AML-193 (cell line): ENCODE results near the gene CFAP157.

ENCODE experiments used
- DNase-seq, 2 experiments: peaks; one replicate each; lab custom pipeline; 2025; lab: John Stamatoyannopoulos, UW

Gene CFAP157

DNA sequence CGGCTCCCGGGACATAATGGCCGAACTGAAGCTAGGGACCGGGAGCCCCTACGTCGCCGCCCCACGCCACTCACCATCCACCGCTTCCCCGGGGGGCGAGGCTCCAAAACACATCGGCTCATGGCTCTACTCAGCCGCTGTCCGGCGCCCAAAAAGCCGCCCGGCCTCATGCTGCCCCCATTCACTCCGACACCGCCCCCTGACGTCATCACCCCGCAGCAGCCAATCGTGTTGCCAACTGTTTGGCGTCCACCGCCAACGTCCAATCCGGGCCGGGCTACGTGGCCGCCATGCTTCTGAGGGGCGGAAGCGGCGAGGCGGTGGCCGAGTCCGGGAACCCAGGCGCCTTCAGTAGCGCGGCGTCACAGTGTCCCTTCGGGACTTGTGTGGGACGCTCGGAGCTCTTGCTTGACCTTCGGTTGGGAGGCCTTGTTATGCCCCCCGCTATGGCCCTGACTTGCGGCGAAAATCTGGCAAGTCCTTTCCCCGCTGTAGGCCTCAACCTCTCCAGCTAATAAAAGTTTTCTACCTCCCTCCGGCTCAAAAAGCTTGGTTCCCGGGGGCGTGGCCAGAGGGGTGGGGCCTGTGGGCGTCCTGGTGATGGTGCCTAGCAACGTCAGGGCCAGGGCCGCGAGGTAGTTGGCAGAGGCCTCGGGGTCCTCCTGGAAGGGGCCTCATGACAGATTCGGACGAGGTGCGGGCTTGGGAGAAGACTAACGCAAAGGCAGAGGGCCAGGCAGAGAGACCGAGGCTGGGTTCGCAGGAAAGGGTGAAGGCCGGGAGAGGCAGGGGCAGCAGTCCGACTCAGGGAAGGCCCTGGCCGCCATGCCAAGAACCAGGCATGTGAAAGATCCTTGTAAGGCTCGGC, 8.9 kb downstream of the CFAP157 start, which contains the start of the genes PTRH1 and TTC16:
TSS of gene PTRH1 (minus strand) at position 194 of the 868 bp plus-strand sequence. CDS start at position 170, 24 bp downstream.
TSS of gene TTC16 (plus strand) at position 610 of the 868 bp plus-strand sequence. CDS start at position 677, 67 bp downstream.
- DNase-seq = peak; percentile 85 to 89

DNA sequence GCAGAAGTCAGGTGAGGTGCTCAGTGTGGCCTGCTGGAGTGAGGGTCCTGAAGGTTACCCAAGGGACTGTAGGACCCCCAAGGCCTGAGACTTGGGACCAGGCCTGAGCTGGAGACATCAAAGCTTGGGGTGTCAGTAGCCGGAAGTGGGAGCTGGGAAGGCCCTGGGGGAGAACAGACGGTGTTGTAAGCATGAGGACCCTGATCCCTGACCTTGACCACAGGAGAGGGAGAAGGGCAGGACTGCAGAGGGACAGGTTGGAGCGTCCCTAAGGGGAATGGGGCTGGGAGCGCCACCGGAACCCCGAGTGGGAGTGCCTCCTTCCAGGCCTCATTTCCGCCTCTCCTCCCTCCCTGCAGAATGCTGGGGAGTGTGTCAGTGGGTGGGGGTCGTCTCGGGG, 9.6 kb downstream of the CFAP157 start:
- no peak for DNase-seq

DNA sequence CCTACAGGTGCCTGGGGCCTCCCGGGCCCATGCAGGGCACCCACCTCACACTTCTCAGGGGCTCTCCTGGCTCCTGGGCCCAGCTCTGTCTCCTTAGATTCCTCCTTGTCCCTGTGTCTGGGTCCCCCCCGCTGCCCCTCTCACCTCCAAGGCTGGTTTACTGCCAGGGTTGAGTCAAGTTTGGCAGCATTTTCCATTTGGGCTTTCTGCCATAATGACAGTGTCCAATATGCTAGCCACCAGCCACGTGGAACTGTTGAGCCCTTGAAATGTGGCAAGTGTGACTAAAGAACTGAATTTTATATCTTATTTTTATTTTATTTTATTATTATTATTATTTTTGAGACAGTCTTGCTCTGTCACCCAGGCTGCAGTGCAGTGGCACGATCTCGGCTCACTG, 11.0 kb downstream of the CFAP157 start:
- no peak for DNase-seq

DNA sequence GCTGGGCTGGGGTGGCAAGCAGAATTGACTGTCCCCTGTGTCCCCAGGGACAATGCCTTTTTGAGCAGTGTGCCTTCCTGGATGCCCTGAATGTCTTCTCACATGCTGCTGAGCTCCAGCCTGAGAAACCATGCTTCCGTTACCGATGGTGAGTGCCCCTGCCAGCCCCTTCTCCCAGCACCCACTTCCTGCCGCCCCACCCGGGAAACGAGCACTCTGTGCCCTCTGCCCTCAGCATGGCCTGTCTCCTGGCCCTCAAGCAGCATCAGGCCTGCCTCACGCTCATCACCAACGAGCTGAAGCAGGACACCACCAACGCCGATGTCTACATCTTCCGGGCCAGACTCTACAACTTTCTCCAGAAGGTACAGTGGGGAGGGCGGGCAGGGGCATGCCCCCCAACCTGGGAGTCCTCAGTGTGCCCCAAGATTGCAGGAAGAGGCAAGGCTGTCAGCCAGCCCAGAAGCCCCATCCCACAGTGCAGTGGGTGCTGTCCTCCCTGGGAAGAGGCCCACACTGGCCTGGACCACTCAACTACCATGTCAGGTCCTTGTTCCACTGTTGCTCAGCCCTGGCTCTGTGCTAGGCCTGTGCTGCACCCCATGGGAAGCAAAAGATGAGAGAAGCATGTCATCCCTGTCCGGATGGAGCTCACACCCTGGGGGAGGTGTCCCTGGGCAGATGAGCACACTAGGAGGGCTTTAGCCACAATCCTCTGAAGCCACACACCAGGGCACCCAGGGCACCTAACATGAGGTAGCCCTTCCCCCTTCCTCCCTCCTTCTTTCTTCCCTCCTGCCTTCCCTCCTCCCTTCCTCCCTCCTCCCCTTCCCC, 13.5 kb downstream of the CFAP157 start:
- no peak for DNase-seq

DNA sequence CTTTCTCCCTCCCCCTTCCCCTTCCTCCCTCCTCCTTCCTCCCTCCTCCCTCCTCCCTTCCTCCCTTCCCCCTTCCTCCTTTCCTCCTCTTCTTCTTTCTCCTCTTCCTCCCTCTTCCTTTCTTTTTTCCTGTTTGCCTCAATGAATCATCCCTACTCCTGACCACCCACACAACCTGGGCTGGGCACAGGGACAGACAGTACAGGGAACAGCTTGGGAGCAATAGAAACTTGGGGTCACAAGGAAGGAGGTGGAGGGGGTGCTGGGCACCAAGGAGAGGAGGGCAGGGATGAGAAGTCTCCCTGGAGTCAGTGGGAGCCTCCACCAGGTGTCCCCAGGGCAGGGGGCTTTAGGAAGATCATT, 14.1 kb downstream of the CFAP157 start:
- no peak for DNase-seq

DNA sequence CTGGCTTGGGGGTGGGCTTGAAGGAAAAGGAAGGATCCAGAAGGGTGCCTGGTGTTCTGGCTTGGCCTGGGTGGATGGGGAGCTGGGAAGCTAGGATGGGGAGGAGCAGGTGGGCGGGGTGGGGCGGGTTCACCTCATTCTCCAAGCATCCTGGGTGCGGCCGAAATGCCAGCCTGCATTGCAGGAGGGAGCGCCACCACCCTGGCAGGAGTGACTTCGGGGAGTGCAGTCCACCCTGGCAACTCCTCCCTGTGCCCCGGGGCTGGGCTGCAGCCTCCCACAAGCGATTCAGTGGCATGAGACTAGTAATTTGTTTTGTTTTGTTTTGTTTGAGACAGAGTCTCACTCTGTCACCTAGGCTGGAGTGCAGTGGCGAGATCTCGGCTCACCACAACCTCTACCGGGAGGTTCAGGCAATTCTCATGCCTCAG, 14.6 kb downstream of the CFAP157 start:
- no peak for DNase-seq

DNA sequence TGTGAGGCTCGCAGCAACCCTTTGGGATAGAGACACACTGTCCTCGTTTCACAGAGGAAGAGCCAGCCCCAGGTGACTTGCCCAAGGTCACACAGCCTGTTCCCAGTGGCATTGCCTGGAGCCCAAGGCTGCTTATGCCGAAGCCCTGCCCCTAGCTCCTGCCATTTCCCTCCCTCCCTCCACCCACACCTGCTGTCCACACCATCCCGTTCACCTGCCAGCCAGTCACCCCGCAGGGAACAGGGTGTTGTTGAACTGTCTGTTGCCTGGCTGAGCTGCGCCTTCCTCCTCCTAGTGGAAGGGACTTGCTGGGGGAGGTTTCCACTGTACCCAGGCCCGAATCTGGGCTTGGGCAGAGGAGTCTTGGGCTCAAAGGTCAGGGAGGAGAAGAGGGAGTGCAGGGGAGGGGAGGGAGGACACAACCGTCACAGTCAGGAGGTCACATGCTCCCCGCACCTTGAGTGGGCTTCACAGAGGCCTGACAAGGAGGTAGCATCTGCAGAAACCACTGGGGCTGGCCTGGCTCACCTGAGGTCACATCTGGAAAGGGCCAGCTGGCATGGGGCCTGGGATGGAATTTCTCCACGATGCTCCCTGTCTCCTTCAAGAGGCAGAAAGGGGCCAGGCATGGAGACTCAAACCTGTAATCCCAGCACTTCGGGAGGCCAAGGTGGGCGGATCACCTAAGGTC, 15.4 kb downstream of the CFAP157 start:
- DNase-seq = no peak

DNA sequence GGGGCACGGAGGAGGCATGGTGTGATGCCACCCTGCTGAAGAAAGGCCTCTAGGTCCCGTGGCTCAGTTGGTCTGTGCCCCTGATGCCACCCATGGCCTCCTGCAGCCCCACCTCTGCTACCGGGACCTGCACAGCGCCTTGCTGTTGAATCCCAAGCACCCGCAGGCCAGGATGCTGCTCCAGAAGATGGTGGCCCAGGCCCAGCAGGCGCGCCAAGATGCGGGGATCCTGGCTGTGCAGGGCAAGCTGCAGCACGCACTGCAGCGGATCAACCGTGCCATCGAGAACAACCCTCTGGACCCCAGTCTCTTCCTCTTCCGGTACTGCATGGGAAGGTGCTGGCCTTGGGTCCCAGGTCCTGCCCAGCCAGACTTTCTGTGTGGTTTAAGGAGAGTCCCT, 16.2 kb downstream of the CFAP157 start:
- no peak for DNase-seq

DNA sequence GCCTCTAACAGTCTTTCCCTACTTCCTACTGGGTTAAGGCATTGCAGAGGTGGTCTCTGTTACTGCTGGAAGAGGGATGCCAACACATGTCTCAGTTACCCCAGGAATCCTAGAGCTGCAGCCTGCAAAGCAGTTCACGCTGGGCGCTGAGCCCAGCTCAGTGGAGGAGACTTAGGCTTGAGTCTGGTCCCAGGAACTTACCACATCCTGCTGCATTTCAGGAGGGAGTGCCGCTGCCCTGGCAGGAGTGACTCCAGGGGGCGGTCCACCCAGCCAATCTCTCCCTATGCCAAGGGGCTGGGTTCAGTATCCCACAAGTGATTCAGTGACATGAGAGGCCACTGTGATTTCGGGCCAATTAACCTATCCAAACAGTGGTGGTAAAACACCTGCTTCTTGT, 16.7 kb downstream of the CFAP157 start:
- no peak for DNase-seq

DNA sequence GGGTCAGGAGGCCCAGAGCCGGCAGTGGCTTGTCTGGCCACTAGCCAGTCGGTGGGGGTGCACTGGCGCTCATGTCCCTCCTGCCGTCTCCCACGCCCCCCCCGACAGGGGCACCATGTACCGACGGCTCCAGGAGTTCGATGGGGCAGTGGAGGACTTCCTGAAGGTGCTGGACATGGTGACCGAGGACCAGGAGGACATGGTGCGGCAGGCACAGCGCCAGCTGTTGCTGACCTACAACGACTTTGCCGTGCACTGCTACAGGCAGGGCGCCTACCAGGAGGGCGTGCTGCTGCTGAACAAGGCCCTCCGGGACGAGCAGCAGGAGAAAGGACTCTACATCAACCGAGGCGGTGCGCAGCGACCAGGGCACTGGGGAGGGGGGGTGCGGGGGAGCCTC, 17.2 kb downstream of the CFAP157 start:
- DNase-seq = no peak

DNA sequence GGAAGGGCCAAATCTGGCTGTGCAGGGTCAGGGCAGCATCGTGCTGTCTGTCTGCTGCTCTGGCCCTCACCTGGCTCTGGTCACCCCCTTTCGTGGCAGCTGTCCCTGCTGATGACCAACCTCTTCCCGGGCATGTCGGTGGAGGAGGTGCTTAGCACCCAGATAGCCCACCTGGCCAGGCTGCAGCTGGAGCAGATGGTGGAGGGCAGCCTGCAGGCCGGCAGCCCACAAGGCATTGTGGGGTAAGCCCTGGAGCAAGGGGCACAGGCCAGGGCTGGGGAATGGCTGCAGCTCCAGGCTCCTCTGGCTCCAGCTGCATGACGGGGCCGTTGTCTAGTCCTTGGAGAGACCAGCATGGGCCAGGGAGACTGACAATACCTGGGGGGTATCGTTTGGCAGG, 20.1 kb downstream of the CFAP157 start:
- DNase-seq = no peak

DNA sequence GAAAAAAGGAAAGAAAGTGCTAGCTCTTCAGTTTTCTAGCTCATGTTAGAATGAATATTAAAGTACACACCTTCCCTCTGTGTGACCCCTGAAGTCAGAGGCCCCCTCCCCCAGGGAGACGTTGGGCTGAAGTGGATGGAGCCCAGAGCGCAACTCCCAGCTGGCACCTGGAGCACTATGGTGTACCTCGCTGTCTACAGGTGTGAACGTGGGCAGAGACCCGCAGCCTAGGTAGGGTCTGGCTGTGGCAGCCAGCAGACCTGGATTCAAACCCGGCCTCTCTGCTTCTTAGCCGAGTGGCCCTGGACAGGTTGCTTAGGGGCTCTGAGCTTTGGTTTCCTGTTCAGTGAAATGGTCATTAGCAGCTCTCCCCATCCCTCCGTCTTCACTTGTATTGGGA, 22.0 kb downstream of the CFAP157 start:
- DNase-seq = no peak

DNA sequence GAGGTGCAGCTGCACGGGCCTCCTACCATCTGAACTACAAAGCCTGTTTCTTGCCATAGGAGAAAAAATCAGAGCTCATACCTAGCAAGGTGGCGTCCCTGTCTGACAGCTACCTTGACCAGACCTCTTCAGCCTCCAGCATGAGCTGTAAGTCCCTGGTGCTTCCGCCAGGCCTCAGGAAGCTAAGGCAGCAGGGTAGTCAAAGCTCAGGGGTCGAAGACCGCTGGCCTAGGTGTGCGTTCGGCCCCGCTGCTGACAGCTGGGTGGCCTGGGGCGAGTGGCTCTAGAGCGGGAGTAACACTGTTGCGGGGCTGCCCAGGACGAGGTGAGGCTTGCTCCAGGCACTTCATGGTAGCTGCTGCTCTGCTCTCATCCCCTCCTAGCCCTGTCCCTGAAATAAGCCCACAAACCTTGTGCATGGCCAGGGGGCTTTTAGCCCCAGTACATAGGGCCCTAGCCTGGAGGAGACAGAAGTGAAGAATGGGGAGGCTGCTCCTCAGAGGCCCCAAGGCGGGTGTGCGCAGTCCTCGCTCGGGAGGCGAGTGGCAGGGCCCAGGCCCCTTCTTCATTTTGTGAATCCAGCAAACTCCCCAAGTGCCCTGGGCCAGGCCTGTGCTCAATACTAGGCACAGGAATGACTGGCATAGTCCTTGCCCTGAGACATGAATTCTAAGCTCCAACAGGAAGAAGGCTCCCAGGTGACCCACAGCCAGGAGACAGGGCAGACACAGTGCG, 22.9 kb downstream of the CFAP157 start:
- no peak for DNase-seq

DNA sequence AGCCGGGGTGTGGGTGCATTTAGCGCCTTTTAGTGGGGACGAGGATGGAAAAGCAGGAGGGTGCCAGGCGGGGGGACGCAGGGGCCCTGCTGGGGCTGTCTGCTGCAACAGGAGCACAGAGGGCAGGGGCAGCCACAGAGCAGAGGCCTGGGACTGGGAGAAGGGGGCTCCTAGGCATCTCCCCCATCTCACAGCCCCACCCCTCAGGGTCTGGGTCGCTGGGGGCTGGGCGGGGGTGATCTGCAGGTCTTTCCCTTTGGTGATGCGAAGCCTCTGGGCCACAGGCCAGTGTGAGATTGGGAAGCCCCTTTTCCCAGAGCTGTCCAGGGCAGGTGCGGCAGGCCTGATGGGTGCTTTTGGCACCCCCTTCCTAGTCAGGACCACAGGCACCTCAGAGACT, 23.5 kb downstream of the CFAP157 start:
- no peak for DNase-seq

DNA sequence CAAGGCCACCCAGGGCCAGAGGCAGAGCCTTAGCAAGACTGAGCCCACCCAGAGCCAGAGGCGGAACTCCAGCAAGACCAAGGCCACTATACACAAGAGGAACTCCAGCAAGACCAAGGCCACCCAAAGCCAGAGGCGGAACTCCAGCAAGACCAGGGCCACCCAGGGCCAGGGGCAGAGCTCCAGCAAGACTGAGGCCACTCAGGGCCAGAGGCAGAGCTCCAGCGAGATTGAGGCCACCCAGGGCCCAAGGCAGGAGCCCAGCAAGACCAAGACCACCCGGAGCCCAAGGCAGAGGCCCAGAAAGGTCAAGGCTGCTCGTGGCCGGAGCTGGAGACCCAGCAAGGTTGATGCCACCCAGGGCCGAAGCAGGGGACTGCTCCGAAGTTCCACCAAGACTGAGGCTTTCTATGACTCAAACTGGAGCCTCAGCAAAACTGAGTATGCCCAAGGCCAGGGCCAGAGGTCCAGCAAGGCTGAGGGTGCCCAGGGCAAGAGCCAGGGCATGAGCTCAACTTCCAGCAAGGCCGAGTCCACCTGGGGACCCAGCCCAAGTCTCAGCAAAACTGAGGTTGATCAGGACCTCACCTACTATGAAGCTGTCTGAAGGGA, 24.1 kb downstream of the CFAP157 start:
- no peak for DNase-seq

DNA sequence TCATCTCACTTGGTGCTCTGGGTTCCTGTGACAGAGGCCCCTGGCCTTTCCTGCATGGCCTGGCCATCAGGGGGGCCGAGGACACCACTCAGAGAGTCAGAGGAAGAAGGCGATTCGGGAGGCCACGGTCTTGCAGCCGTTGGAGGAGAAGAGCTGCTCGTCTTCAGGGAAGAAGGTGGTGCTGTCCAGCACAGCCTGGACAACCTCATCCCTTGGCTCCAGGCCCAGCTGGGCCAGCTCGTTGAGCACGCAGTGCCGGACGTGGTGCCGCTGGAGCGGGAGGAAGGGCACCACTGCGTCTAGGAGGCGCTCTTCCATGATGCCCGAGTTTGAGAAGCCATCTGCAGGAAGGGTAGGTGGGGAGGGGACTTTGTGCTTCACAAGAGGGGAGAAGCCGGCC, 25.1 kb downstream of the CFAP157 start:
- no peak for DNase-seq

DNA sequence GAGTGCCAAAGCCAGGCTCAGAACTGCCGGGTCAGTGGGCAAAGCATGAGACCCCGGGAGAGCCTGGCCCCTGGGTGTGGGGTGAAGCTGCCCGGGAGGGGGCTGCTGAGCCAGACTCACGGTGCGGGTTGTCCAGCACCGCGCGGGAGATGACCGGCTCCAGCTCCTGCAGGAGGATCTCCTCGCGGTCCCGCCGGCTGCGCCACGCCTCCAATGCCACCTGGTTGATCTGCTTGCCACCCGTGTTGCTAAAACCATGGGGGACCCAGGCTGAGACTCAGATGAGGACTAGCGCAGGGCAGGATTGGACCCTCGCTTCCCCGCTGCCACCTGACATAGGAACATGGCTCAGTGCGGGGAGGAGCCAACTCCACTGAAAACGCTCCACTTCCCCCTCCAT, 25.7 kb downstream of the CFAP157 start:
- no peak for DNase-seq

DNA sequence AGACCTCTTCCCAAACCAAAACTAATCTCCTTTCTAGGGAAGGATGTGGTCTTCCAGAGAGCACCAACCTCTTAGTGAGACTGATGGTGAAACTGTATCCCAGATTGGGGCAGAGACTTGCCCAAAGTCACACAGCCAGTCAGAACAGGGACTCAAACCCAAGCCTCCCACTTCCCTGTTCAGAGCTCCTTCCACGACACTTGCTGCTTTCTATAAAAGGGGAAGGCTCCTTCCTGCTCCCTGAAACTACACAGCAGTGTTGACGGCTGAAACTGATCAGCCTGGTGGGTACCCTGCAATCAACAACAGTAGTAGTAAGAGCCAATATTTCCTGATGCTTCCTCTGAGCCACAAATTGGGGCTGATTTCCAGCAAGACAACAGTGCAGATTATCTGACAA, 26.8 kb downstream of the CFAP157 start:
- DNase-seq = no peak

DNA sequence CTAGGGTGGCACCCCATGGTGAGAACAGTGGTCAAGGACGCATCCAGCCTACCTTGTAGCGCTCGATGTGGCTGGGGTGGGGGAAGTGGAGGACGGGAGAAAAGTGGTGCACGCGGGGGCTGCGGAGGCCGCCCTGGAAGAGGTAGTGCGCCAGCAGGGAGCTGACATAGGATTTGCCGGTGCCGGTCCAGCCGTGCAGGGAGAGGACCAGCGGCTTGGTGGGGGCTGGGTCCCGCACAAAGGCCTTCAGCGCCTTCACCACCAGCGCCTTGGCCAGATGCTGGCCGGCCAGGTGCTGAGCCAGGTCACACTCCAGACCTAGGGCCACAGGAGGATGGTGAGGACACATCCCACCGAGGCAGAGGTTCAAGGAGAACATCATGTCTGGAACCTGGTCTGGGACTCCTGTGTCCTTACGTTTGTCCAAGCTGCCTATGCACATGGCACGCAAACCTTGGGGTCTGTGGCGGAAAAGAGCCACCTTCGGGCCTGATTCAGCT, 27.5 kb downstream of the CFAP157 start:
- no peak for DNase-seq

DNA sequence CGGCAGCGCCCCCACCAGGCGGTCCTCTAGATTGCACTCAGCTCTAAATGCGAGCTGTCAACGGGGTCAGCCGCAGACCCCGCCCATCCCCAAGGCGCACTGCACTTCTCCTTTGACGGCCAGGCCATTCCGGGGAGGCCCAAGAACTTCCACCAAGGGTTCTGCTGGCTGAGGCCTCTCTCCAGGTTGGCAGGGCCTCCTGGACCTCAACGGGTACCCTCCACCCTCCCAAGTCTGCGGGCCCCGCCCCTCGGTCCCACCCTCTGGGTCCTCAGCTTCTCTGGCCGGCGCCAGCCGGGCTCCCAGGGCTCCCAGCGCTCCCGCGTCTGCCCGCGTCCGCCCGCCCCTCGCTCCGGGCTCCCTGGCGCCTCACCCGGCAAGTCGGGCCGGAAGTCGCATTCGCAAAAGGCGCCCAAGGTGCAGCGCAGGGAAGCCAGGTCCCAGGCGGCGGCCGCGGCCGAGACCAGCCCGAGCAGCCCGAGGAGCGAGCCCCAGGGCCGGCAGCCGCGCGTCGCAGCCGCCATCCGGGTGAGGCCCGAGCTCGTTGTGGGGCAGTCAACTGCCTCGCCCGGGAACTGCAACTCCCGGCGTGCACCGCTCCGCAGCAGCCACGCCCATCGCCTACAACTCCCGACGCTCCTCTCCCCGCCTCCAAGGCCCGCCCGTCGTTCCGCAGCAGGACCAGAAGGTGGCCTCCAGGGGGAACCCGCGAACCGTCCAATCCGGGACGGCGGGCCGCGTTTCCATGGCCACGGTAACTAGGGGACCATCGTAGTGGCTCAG, 28.1 kb downstream of the CFAP157 start, which contains the start of gene TOR2A:
TSS of gene TOR2A (minus strand) at position 548 of the 783 bp plus-strand sequence. CDS start at position 524, 24 bp downstream.
- DNase-seq = peak; percentile 92 to 95
